ENCODE measurements around the gene SCYL3. TPM values are rescaled to one million over a fixed set of nuclear protein-coding genes. Genes with fewer than 3 reads are reported as not detected.
"Not testable (repeated sequence)": the region's sequence is repeated elsewhere in the genome, so short reads cannot be mapped to it uniquely, and the experiment has no call there.

Gene SCYL3
- total RNA-seq, 4 donors from 2014 or later = 17.7 to 22.0 (median 20.4) TPM

DNA sequence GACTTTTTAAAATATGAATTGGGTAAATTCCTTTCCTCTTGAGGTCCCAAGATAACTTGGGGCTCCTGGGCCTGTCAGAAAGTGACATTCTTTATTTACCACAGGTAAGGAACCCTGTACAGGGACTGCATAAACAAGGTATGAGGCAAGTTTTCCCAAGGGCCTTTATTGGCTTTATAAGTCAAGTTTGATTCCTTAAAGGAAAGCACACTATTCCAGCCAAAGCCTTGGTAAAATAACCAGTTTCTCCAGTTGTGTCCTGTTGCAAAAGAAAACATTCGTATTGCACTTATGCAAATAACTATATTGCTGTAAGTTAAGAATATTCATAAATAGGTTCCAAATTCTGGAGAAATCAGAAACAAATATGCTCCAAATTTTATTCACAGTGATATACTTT, 77.1 kb downstream of the SCYL3 start:
- Histone ChIP-seq H3K27ac (no peak overlapping the region), H3K27me3 (no peaks in the 10 kb centered on the region), H3K9me3 (no peaks in the 10 kb centered on the region), H3K4me1 (no peaks in the 10 kb centered on the region), H3K4me3 (no peak overlapping the region), H3K36me3 (no peaks in the 10 kb centered on the region)
- TF ChIP-seq, protein P1, sequence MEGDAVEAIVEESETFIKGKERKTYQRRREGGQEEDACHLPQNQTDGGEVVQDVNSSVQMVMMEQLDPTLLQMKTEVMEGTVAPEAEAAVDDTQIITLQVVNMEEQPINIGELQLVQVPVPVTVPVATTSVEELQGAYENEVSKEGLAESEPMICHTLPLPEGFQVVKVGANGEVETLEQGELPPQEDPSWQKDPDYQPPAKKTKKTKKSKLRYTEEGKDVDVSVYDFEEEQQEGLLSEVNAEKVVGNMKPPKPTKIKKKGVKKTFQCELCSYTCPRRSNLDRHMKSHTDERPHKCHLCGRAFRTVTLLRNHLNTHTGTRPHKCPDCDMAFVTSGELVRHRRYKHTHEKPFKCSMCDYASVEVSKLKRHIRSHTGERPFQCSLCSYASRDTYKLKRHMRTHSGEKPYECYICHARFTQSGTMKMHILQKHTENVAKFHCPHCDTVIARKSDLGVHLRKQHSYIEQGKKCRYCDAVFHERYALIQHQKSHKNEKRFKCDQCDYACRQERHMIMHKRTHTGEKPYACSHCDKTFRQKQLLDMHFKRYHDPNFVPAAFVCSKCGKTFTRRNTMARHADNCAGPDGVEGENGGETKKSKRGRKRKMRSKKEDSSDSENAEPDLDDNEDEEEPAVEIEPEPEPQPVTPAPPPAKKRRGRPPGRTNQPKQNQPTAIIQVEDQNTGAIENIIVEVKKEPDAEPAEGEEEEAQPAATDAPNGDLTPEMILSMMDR (IDR thresholded peaks at IDR 0.05) = no peak
- TF ChIP-seq POLR2A (IDR thresholded peaks at IDR 0.05) = no peak
- DNase-seq = no peak

DNA sequence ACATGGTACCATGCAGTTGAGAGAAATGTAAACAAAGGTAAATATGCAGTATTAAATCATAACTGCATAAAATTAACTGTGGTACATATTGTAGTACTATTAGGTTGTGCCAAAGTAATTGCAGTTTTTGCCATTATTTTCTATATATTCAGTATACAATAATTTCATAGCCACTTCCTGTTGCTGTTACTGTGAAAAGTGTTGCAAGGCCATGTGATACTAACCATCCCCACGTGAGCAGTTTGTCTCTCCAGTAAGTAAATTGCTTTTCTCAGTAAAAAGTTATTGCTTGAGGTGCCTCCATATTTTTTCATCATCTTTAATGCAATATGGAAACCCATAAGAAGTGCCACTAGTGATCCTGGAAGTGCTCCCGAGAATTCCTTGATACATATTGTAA, 79.4 kb downstream of the SCYL3 start:
- Histone ChIP-seq H3K27ac (no peak overlapping the region), H3K36me3 (no peaks in the 10 kb centered on the region), H3K9me3 (no peaks in the 10 kb centered on the region), H3K4me1 (no peaks in the 10 kb centered on the region), H3K4me3 (no peak overlapping the region), H3K27me3 (no peaks in the 10 kb centered on the region)
- DNase-seq = no peak
- no peak for TF ChIP-seq POLR2A (IDR thresholded peaks at IDR 0.05)
- TF ChIP-seq, protein P1 (IDR thresholded peaks at IDR 0.05) = no peak

DNA sequence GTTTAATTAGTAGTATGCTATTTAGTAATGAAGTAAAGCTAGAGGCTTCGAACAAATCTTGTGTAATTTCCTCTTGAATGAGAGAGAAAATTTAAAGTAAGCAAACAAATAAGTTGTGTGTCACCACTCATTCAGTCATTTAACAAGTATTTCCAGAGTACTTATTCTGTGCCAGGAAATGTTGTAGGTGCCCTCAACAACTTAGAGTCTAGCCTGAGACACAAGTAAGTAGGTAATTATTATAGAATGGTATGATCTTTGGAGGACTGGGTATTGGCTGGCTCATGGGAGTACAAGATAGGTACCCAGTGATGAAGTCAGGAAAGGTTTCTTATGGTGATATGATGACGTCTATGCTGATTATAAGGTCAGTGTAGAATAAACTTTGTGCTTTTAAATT, 81.6 kb downstream of the SCYL3 start:
- no peak for DNase-seq
- no peaks in the 10 kb centered on the region for H3K27me3 ChIP-seq
- H3K9me3 ChIP-seq = no peaks in the 10 kb centered on the region
- H3K36me3 ChIP-seq = no peaks in the 10 kb centered on the region
- no peak for TF ChIP-seq POLR2A (IDR thresholded peaks at IDR 0.05)
- TF ChIP-seq, protein P1 (IDR thresholded peaks at IDR 0.05) = no peak
- no peak overlapping the region for H3K27ac ChIP-seq
- H3K4me1 ChIP-seq = no peaks in the 10 kb centered on the region
- H3K4me3 ChIP-seq = no peak overlapping the region

DNA sequence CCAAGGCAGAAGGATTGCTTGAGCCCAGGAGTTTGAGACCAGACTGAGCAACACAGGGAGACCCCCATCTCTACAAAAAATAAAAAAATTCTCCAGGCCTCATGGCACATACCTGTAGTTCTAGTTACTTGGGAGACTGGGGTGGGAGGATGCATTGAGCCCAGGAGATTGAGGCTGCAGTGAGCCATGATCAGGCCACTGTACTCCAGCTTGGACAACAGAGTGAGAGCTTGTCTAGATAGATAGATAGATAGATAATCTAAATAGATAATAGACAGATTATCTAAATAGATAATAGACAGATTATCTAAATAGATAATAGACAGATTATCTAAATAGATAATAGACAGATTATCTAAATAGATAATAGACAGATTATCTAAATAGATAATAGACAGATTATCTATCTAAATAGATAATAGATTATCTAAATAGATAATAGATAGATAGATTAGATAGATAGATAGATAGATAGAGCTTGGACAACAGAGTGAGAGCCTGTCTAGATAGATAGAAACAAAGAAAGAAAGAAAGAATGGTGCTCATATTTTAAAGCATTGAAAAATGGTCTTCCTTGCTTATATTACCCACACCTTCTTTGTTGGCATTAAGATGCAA, 82.2 kb downstream of the SCYL3 start:
- not testable (repeated sequence) for H3K9me3 ChIP-seq, H3K4me3 ChIP-seq, H3K27me3 ChIP-seq, H3K36me3 ChIP-seq, H3K4me1 ChIP-seq, DNase-seq, H3K27ac ChIP-seq

DNA sequence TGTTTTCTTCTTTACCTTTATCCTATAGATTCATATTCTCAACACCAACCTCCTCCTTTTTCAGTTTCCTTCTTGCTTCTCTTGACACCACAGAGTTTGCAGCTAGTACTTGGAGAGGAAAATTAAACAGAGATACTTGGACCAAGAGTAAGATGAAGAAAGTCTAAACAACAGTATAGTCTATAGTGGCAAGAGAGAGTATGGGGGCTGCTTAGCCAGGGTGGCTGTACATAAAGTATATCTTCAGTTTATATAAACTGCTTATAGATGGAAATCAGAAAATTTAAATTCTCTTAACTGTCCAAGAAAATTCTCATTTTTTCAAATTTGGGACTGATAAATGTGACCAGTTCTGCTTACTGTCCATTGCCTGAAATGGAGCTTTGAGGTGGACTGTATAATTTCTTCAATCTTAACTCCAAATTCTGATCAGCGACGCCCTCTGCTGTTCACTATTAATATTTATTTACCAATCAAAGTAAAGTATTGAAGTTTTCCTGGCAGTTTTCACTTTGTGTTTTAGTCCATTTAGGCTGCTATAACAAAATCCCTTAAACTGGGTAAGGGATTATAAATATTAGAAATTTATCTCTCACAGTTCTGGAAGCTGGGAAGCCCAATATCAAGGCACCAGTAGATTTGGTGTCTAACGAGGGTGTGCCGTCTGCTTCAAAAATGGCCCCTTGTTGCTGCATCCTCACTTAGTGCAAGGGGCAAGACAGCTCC, 84.2 kb downstream of the SCYL3 start:
- Histone ChIP-seq H3K9me3 (no peaks in the 10 kb centered on the region), H3K27me3 (no peaks in the 10 kb centered on the region), H3K4me1 (no peaks in the 10 kb centered on the region), H3K36me3 (no peaks in the 10 kb centered on the region), H3K4me3 (no peak overlapping the region), H3K27ac (no peak overlapping the region)
- no peak for DNase-seq
- no peak for TF ChIP-seq POLR2A (IDR thresholded peaks at IDR 0.05)
- TF ChIP-seq, protein P1 (IDR thresholded peaks at IDR 0.05) = peak; percentile 33 to 64 (median 56)

DNA sequence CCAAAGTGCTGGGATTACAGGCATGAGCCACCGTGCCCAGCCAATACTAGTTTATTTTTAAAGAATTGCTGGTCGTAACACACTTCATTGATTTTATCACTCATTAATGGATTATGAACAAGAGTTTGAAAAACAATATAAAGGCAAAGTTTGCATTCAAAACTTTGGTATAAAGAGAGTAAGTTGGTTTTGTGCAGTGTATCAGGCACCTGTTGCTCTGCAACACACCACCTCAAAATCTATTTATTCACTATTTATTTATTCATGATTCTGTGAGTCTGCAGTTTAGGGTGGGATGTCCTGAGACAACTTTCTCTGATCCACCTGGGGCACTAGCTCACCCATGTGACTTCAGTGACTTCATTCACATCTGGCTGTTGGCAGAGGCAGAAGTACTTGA, 88.8 kb downstream of the SCYL3 start:
- no peaks in the 10 kb centered on the region for H3K4me1 ChIP-seq
- no peak for DNase-seq
- H3K36me3 ChIP-seq = peaks cover 0 to 12% (median 0%) of the 10 kb centered on the region in 3 donors
- no peaks in the 10 kb centered on the region for H3K27me3 ChIP-seq
- H3K9me3 ChIP-seq = no peaks in the 10 kb centered on the region
- TF ChIP-seq POLR2A (IDR thresholded peaks at IDR 0.05) = no peak
- TF ChIP-seq, protein P1 (IDR thresholded peaks at IDR 0.05) = no peak
- H3K4me3 ChIP-seq = no peak overlapping the region
- H3K27ac ChIP-seq = no peak overlapping the region

Data from Peyer's patch (tissue), 4 donors.